ENCODE data around the gene RALGAPA2.
A peak's percentile ranks its signal among the peaks of the same experiment; 100 is the strongest.
"Not testable (repeated sequence)": the region's sequence is repeated elsewhere in the genome, so short reads cannot be mapped to it uniquely, and the experiment has no call there.

Gene RALGAPA2

GRCh38 chr20:20568604-20569205, 143.7 kb downstream of the RALGAPA2 start:
- peak in 3 of 14 donors; percentile 7 to 36 (median 7) for DNase-seq

- DNase-seq = no peak
Observed at GRCh38 chr20:20567712-20568111, 144.7 kb downstream of the RALGAPA2 start.

DNA sequence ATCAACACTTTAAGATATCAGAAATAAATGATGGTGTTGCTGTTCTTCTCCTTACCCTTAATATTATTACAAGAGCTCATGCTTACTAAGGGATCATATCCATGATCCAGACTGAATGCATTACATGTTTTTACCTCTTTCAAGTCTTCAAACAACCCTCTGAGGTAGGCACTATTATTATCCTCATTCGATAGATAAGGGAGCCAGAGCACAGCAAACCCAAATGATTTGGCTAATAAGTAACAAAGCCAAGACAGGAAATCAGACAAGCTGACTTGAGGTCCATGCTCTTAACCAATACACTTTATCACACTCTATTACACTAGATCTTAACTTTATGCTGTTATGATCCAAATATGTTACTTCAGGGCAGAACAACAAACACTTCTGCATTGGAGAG, 145.9 kb downstream of the RALGAPA2 start:
- DNase-seq = no peak

GRCh38 chr20:20564279-20564678, 148.2 kb downstream of the RALGAPA2 start:
- DNase-seq = no peak

GRCh38 chr20:20562507-20562906, 149.9 kb downstream of the RALGAPA2 start:
- no peak for DNase-seq

DNA sequence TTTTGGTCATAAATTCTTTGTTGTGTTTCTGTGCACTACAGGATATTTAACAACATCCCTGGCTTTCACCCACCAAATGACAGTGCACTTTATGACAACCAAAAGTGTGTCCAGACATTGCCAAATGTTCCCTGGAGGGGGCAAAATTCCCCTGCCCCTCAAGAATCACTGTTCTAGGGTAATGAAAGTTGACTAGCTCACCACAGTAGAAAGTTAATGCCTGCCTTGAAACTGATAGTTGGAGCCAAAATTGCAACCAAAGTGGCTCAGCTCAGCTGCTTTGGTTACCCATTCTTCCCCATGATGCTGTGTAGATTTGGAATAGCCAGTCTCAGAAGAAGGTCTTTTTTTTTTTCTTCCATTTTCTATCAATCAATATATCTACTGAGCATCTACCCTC, 150.6 kb downstream of the RALGAPA2 start:
- DNase-seq = peak in 1 of 14 donors; percentile 17

DNA sequence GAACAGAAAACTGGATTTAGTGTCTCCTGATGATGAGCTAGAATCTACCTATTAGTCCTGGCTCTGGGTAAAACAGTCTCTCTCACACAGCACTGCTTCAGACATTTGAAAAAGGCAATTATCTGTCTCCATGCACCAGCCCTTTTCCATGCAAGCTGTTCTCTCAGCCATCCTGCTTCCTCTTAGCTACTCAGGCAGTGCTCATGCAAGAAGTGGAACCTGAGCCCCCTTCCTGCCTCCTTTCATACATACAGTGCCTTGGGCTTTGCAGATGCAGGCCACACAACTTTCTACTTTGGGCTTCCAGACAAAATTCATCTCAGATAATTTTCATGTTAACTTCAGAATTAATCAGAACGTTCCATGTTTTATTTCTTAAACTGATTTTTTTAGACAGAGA, 151.3 kb downstream of the RALGAPA2 start:
- DNase-seq = peak in 1 of 14 donors; percentile 22

DNA sequence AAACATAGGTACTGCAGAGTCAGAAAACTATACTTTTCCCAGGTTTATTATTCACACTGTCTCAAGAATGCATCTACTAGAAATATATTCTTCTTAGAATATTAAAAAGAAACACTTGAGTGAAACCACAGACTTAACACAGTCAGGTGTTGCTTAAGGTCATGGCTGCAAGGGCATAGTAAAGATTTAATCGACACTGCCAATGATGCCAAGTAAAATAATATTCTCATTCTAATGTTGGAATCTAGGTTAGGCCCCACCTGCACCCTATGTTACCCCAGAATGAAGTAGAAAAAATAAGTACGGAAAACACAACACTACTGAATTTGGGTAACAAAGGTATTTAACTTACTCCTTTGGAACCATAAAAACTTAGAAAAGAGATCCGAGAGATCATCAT, 155.0 kb downstream of the RALGAPA2 start:
- DNase-seq = no peak

GRCh38 chr20:20555838-20556237, 156.6 kb downstream of the RALGAPA2 start:
- DNase-seq = no peak

GRCh38 chr20:20554951-20555350, 157.5 kb downstream of the RALGAPA2 start:
- no peak for DNase-seq

GRCh38 chr20:20553541-20553940, 158.9 kb downstream of the RALGAPA2 start:
- DNase-seq = peak in 1 of 14 donors; percentile 76

DNA sequence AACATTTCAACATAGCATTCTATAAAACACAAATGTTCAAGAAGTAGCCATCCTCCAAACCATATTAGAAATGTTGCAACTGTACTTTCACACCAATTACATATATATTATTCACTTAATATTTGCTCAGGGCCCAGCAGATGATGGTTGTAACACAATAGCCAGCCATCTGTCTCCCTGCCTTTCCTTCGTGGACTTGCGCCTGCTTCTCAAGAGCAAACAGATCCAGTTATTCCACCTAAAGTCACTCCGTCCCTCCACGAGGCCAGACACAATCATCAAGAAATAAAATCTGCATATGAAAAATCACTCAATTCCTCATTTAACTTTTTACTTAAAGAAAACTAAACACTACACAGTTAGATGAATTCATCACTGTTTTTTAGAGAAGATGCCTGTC, 160.4 kb downstream of the RALGAPA2 start:
- peak in 1 of 14 donors; percentile 74 for DNase-seq

DNA sequence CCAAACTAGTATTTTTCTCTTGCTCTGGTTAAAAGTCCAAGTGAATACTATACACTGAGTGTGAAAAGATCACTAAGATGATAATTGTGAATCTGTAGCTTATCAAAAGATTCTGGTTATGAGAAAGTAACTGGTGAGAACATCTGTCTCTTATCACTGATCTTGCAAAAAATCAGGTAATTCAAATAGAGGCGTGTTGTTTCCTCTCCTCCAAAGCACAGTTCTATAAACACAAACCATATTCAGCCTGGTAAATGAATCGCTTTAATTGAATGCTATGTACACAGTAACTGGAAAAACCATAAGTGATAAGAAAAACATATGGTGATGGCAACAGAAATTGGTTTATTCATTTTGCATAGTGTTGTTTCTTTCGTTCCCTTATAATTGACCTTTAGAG, 161.0 kb downstream of the RALGAPA2 start:
- DNase-seq = no peak

GRCh38 chr20:20549704-20550103, 162.7 kb downstream of the RALGAPA2 start:
- no peak for DNase-seq

- peak in 2 of 14 donors; percentile 45 to 95 for DNase-seq
Observed at GRCh38 chr20:20549267-20549612, 163.2 kb downstream of the RALGAPA2 start.

- DNase-seq = peak in 1 of 14 donors; percentile 93
Observed at GRCh38 chr20:20548527-20549266, 163.7 kb downstream of the RALGAPA2 start.

DNA sequence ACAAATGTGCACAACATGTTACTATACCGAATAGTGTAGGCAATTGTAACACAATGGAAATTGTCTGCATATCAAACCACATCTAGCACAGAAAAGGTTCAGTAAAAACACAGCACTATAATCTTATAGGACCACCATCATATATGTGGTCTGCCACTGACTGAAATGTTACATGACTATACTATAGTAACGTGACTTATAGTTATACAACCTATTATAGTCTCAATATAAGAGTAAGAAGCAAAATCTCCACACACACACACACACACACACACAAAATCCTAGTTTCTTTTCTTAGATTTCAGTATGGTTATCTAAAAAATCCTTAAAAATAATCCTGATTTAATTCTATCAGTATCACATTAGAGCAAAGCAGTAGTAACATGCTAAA, 164.6 kb downstream of the RALGAPA2 start:
- no peak for DNase-seq

DNA sequence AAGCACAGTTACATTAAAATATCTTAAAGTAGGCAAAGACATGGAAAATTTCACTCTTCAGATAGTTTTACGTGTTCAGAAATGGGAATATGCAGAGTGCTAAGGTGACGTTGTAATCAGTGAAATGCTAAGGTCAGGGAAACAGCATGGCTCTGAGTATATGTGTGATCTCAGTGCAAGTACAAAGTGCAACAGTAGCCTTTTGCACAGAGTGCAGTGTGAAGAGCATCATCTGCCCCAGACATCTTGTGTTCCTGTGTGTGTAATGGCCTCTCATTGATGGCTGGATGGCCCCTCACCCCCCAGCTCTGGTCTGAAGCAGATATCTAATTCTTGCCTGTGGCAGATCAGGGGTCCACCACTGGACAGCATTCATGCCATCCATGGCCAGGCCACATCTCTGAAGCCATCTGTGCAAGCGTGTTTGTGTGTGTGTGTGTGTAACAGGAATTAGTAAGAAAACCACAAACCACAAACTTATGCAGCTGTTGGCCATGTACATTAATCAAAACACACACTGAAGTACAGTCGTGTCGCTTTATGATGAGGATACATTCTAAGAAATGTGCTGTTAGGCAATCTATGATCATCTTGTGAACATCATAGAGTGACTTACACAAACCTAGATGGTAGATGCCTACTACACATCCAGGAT, 165.1 kb downstream of the RALGAPA2 start:
- no peak for DNase-seq

DNA sequence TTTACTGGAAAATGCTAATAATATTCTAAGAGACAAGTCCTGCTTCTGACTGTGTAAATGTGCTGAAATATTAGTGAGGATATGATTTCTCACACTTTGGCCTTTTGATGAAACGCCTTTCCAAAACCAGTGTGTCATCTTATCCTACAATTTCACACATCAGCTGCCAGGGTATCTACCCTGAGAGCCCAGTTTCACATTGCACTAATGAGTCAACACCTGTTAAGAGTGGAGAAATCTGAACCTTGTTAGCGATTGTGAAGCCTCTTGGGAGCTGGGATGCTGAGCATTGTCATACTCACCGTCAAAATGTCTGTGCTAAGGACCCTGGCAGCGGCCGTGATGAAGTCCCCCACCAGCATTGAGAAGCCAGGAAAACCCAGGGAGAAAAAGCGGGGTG, 166.0 kb downstream of the RALGAPA2 start:
- DNase-seq = peak in 1 of 14 donors; percentile 45

GRCh38 chr20:20543348-20543747, 169.1 kb downstream of the RALGAPA2 start:
- DNase-seq = not testable (repeated sequence)

DNA sequence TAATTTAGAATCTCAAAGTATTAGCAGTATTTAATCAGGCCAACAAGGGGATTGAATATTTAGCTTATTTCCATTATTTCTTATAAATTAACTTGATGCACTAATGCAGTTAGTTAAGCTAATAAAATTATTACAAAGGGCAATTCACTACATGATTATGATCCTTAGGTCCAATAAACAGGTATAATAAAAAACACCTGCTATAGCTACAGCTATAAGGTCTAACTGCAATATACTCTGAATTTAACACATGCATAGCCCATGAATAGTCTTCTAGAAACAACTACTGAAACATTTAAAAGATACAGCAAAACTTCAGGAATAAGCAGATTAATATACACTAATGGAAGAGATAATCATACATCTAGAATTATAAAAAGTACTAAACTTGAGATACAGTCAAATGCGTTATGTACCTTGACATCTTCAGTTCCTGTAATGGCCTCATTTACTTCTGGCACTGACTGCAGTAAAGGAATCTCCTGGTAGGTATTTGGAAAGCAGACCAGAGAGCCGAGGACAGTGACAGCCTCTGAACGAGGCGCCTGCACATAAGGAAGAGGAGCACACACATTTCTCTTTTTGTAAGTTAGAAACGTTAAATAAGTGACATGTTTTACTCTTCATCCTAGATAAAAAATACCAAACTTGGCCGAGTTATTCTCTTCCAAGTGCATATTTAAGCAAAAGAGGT, 176.1 kb downstream of the RALGAPA2 start:
- peak in 1 of 14 donors; percentile 70 for DNase-seq

- DNase-seq = peak in 1 of 14 donors; percentile 37
Observed at GRCh38 chr20:20535051-20535450, 177.4 kb downstream of the RALGAPA2 start.

DNA sequence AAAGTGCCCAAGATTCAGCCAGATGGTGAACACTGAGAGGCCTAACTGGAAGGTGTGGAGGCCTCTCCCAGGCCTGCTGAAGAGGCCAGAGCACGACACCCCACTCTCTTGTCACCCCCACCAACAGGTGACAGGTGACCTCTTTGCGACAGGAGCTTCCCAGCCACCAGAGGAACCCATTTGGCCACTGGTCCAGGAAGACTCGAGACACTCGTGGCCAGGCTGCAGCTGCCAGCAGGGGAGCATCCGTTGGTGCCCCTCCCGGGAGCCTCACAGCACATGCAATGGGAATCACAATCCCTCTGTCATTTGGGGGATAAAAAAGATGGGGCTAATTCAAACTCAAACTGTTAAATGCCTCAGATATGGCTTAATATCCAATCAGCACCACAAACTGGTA, 181.2 kb downstream of the RALGAPA2 start:
- DNase-seq = no peak
